ENCODE results near the gene METRN.

The METRN gene

DNA sequence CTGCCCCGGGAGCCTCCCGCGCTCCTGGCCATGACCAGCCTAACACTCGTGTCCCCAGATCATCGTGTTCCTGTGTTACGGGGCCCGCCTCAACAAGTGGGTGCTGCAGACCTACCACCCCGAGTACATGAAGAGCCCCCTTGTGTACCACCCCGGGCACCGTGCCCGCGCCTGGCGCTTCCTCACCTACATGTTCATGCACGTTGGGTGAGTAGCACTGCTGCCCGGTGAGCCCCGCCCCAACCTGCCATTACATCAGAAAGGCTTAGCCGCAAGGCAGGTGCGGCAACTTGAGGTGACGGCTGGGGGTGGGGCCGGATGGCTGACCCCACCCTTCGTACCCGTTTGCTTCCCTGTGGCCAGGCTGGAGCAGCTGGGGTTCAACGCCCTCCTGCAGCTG, 38.0 kb upstream of the METRN start:
- 0 out of 2 replicates have a peak, but pooled peaks cover 4% of the 10 kb centered on the region for H3F3A ChIP-seq (ENCODE audit: insufficient read depth, low read length)
- H3K4me2 ChIP-seq (ENCODE audit: low read depth, low read length), result no peak overlapping the region
- no peaks in the 10 kb centered on the region for H3K9me3 ChIP-seq (replicated peaks; ENCODE audit: insufficient read depth, low read length)
- H3K9ac ChIP-seq (ENCODE audit: low read length), result no peak overlapping the region
- no peaks in the 10 kb centered on the region; the same call in 1 of the 2 replicates for H3K36me3 ChIP-seq (replicated peaks; ENCODE audit: insufficient read depth, low read length)
- H3K27ac ChIP-seq (ENCODE audit: low read length), result no peak overlapping the region
- H2AFZ ChIP-seq (ENCODE audit: low read length), result no peak overlapping the region
- peaks cover 8% of the 10 kb centered on the region; the same call in 1 of the 2 replicates for H3K4me1 ChIP-seq (ENCODE audit: low read length)
- H3K79me2 ChIP-seq (ENCODE audit: low read length), result peaks cover 13% of the 10 kb centered on the region
- no peak overlapping the region for H3K4me3 ChIP-seq (ENCODE audit: low read length)
- H4K20me1 ChIP-seq (ENCODE audit: insufficient read depth, low read length), result no peaks in the 10 kb centered on the region
- no peaks in the 10 kb centered on the region for H3K9me2 ChIP-seq (replicated peaks; ENCODE audit: insufficient read depth, low read length)
- TF ChIP-seq EZH2phosphoT487 (IDR thresholded peaks at IDR 0.05; ENCODE audit: low read length) (no peak), EZH2 (optimal IDR thresholded peaks at IDR 0.05; ENCODE audit: low read depth, low read length) (no peak)
- TF ChIP-seq, protein P1, sequence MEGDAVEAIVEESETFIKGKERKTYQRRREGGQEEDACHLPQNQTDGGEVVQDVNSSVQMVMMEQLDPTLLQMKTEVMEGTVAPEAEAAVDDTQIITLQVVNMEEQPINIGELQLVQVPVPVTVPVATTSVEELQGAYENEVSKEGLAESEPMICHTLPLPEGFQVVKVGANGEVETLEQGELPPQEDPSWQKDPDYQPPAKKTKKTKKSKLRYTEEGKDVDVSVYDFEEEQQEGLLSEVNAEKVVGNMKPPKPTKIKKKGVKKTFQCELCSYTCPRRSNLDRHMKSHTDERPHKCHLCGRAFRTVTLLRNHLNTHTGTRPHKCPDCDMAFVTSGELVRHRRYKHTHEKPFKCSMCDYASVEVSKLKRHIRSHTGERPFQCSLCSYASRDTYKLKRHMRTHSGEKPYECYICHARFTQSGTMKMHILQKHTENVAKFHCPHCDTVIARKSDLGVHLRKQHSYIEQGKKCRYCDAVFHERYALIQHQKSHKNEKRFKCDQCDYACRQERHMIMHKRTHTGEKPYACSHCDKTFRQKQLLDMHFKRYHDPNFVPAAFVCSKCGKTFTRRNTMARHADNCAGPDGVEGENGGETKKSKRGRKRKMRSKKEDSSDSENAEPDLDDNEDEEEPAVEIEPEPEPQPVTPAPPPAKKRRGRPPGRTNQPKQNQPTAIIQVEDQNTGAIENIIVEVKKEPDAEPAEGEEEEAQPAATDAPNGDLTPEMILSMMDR (IDR thresholded peaks at IDR 0.05; ENCODE audit: low read length), result no peak
- H3K27me3 ChIP-seq (replicated peaks; ENCODE audit: insufficient read depth, low read length), result no peaks in the 10 kb centered on the region
- no peak for DNase-seq

DNA sequence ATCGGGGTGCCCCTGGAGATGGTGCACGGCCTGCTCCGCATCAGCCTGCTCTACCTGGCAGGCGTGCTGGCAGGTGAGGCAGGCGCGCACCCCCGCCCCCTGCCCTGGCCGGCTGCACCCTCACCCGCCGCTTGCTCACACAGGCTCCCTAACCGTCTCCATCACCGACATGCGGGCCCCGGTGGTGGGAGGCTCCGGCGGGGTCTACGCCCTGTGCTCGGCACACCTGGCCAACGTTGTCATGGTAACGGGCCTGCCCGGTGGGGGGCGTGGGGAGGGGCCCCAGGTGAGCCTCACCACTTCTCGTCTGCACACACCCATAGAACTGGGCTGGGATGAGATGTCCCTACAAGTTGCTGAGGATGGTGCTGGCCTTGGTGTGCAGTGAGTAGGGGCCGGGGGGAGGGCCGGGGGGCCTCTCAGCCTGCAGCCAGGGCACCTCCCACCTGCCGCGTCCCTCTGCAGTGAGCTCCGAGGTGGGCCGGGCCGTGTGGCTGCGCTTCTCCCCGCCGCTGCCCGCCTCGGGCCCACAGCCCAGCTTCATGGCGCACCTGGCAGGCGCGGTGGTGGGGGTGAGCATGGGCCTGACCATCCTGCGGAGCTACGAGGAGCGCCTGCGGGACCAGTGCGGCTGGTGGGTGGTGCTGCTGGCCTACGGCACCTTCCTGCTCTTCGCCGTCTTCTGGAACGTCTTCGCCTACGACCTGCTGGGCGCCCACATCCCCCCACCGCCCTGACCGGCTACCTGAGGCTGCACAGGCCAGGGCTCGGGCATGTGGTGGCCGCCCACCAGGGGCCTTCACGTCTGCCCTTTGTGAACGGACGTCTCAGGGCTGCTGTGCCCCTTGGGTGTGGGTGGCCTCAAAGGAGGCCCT, 37.4 kb upstream of the METRN start:
- Histone ChIP-seq H3K4me2 (ENCODE audit: low read depth, low read length) (no peak overlapping the region), H3K9ac (ENCODE audit: low read length) (no peak overlapping the region)

DNA sequence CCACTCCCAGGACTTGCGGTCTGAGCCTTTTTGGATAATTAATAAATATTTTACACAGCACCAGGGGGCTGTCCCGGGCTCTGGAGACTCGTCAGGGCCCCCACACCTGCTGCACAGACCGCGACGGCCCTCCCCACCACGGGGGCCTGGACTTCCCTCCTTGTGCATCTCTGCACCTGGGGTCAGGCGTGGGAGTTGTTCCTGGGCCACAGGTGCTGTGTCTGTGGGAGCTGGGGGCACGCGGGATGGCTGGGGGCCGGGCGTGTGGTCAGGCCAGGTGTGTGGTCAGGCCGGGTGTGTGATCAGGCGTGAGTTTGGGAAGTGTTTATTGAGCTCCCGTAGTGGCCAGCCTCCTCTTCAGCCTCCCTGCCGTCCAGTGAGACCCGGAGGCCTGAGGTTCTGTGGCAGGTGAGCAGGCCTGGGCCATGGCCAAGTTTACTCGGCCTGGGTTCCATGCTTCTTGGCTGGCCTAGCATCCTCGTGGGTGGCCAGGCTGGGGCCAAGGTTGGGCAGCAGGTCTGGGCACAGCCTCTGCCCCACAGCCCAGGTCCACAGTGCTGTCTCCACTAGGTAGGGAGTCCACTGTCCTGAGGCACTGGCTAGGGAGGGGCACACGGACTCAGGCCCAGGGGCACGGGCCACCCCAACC, 36.6 kb upstream of the METRN start:
- Histone ChIP-seq H3K4me1 (ENCODE audit: low read length) (peaks cover 8% of the 10 kb centered on the region; the same call in 1 of the 2 replicates), H3K79me2 (ENCODE audit: low read length) (peaks cover 28% of the 10 kb centered on the region), H3K36me3 (replicated peaks; ENCODE audit: insufficient read depth, low read length) (no peaks in the 10 kb centered on the region), H3K27ac (ENCODE audit: low read length) (no peak overlapping the region), H3K9me3 (replicated peaks; ENCODE audit: insufficient read depth, low read length) (no peaks in the 10 kb centered on the region), H3K4me2 (ENCODE audit: low read depth, low read length) (no peak overlapping the region), H4K20me1 (ENCODE audit: insufficient read depth, low read length) (no peaks in the 10 kb centered on the region), H2AFZ (ENCODE audit: low read length) (no peak overlapping the region), H3K9ac (ENCODE audit: low read length) (no peak overlapping the region), H3K27me3 (replicated peaks; ENCODE audit: insufficient read depth, low read length) (no peaks in the 10 kb centered on the region), H3K4me3 (ENCODE audit: low read length) (no peak overlapping the region), H3F3A (ENCODE audit: insufficient read depth, low read length) (0 out of 2 replicates have a peak, but pooled peaks cover 4% of the 10 kb centered on the region), H3K9me2 (replicated peaks; ENCODE audit: insufficient read depth, low read length) (no peaks in the 10 kb centered on the region)
- DNase-seq, result no peak
- TF ChIP-seq EZH2phosphoT487 (IDR thresholded peaks at IDR 0.05; ENCODE audit: low read length), result no peak
- TF ChIP-seq, protein P1 (IDR thresholded peaks at IDR 0.05; ENCODE audit: low read length), result no peak
- no peak for TF ChIP-seq EZH2 (optimal IDR thresholded peaks at IDR 0.05; ENCODE audit: low read depth, low read length)

More for the DNA sequence above, 37.4 kb upstream of the METRN start:
- peaks cover 8% of the 10 kb centered on the region; the same call in 1 of the 2 replicates for H3K4me1 ChIP-seq (ENCODE audit: low read length)
- TF ChIP-seq EZH2 (optimal IDR thresholded peaks at IDR 0.05; ENCODE audit: low read depth, low read length) (no peak), EZH2phosphoT487 (IDR thresholded peaks at IDR 0.05; ENCODE audit: low read length) (no peak)
- TF ChIP-seq, protein P1 (IDR thresholded peaks at IDR 0.05; ENCODE audit: low read length), result no peak
- H3K9me2 ChIP-seq (replicated peaks; ENCODE audit: insufficient read depth, low read length), result no peaks in the 10 kb centered on the region
- H3K79me2 ChIP-seq (ENCODE audit: low read length), result peaks cover 20% of the 10 kb centered on the region
- no peaks in the 10 kb centered on the region for H3K9me3 ChIP-seq (replicated peaks; ENCODE audit: insufficient read depth, low read length)
- no peak for DNase-seq
- no peak overlapping the region for H3K27ac ChIP-seq (ENCODE audit: low read length)
- H4K20me1 ChIP-seq (ENCODE audit: insufficient read depth, low read length), result no peaks in the 10 kb centered on the region
- H3F3A ChIP-seq (ENCODE audit: insufficient read depth, low read length), result 0 out of 2 replicates have a peak, but pooled peaks cover 4% of the 10 kb centered on the region
- H3K4me3 ChIP-seq (ENCODE audit: low read length), result no peak overlapping the region
- no peaks in the 10 kb centered on the region for H3K27me3 ChIP-seq (replicated peaks; ENCODE audit: insufficient read depth, low read length)
- no peaks in the 10 kb centered on the region for H3K36me3 ChIP-seq (replicated peaks; ENCODE audit: insufficient read depth, low read length)
- H2AFZ ChIP-seq (ENCODE audit: low read length), result no peak overlapping the region

All from MM.1S (cell line).